HG02973 (cell line): ENCODE results near the gene CCDC201.
"Not testable (repeated sequence)": the region's sequence is repeated elsewhere in the genome, so short reads cannot be mapped to it uniquely, and the experiment has no call there.

Experiments
- ATAC-seq: cut with Tn5 transposase; IDR thresholded peaks from one replicate; pipeline ENCODE4 v1.9.1; 2021; ENCODE audit warnings: moderate library complexity; ENCODE audit not compliant: unreplicated experiment

CCDC201 gene

DNA sequence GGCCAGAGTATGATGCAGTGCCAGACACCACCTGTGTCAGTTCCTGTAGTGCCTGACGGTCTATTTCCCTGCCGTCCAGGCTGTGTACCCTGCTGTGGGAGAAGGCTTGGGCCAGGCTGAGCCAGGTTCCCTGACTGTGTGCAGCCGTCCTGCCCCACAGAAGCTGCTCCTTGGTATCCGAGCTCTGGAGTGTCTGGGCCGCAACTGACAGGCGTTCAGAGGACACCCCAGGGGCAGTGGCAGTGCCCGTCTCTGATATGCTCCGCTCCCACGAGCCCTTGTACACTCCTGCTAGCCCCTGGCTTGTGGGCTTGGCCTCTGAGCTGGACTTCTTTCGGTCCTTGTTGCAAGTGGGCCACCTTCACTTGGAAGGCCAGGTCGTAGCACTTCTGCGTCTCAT lies 55.0 kb downstream of the CCDC201 start:
- ATAC-seq: not testable (repeated sequence)

- not testable (repeated sequence) for ATAC-seq
Observed at GRCh38 chr7:45817016-45817415, 55.9 kb downstream of the CCDC201 start.

DNA sequence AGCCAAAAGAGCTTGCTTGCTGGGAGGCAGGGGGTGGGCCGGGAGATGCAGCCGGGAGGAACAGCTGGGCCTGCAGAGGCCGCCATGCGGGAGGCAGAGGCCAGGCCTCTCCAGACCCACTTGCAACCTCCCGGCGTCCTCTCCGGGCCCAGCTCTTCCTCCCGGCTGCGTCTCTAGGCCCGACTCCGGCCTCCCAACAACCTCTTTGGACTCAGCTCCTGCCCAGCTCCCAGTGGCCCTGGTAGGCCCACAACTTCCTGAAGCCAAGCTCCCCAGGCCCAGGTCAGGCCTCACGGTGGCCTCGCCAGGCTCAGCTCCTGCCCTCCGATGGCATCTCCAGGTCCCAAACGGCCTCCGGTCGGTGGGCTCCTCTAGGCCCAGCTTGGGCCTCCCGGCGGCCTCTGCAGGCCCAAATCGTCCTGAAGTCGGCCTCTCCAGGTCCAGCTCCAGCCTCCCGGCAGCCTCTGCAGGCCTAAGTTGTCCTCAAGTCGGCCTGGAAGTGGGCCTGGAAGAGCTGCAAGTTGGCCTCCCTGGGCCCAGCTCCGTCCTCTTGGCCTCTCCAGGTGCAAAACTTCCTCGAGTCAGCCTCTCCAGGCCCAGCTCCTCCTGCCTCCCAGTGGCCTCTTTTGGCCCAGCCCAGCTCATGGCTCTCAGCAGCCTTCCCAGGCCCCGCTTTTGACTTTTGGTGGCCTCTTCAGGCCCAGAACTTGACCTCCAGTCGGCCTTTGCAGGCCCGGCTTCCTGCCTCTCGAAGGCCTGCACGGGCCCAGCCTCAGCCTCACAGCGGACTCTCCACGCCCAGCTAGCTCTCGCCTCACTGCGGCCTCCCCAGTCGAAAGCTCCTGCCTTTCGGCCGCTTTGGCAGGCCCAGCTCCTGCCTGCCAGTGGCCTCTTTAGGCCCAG lies 58.4 kb downstream of the CCDC201 start:
- not testable (repeated sequence) for ATAC-seq

GRCh38 chr7:45813771-45814170 lies 59.1 kb downstream of the CCDC201 start:
- ATAC-seq: not testable (repeated sequence)

GRCh38 chr7:45812946-45813345 lies 59.9 kb downstream of the CCDC201 start:
- ATAC-seq: no peak

DNA sequence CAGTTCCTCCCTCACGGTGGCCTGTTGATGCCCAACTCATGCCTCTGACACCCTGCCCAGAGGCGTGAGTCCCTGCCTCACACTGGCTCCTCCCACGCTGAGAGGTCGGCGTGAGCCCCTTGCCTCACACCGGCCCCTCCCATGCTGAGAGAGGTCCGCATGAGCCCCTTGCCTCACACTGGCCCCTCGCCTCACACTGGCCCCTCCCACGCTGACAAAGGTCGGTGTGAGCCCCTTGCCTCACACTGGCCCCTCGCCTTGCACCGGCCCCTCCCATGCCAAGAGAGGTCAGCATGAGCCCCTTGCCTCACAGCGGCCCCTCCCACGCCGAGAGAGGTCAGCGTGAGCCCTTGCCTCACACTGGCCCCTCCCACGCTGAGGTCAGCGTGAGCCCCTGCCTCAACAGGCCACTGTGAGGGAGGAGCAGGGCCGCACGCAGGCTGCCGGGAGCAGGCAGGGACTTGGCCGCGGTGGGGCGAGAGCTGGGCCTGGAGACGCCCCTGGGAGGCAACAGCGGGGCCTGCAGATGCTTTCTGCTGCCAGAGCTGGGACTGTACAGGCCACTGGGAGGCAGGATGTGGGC lies 61.1 kb downstream of the CCDC201 start:
- ATAC-seq: not testable (repeated sequence)

DNA sequence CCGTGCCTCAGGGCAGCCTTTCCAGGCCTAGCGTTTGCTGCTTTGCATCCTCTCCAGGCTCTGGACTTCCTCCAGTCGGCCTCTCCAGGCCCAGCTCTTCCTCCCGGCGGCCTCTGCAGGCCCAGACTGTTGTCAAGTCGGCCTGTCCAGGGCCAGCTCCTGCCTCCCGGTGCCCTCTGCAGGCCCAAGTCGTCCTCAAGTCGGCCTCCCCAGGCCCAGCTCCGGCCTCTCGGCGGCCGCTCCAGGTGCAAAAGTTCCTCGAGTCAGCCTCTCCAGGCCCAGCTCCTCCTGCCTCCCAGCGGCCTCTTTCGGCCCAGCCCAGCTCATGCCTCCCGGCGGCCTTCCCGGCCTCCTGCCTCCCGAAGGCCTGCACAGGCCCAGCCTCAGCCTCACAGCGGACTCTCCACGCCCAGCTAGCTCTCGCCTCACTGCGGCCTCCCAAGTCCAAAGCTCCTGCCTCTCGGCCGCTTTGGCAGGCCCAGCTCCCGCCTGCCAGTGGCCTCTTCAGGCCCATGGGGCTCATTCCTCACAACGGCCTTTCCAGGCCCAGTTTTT lies 62.4 kb downstream of the CCDC201 start:
- ATAC-seq: not testable (repeated sequence)
